Urinary bladder (tissue), 4 donors: ENCODE data around the gene DNM3. TPM values are rescaled to one million over a fixed set of nuclear protein-coding genes. Genes with fewer than 3 reads are reported as not detected.

Experiments
- DNase-seq: peaks from one replicate; pipeline ENCODE4 v3.0.0-alpha.2; 2015; ENCODE audit errors: extremely low spot score
- H3K27ac ChIP-seq: one replicate; pipeline ENCODE4 v1.5.1; 2013; ENCODE audit warnings: low read depth, mild to moderate bottlenecking, moderate library complexity
- H3K36me3 ChIP-seq: one replicate; pipeline ENCODE4 v1.6.1; 2013; ENCODE audit warnings: mild to moderate bottlenecking, moderate library complexity; ENCODE audit not compliant: insufficient read depth
- H3K4me1 ChIP-seq: one replicate; pipeline ENCODE4 v1.6.1; 2013; ENCODE audit warnings: mild to moderate bottlenecking, moderate library complexity; ENCODE audit not compliant: insufficient read depth
- H3K4me3 ChIP-seq: one replicate; pipeline ENCODE4 v1.5.1; 2013; ENCODE audit warnings: low read depth, low read length
- WGBS: extraction: QIAGEN DNeasy Blood & Tissue Kit; methylation state at CpG from one replicate; pipeline ENCODE4 v1.1.7; 2013; 5-methylcytosine and 5-hydroxymethylcytosine counted together
- polyA plus RNA-seq: library from polyadenylated mRNA; stranded (reverse); fragments of 200-250 nt; gene quantifications from one replicate; pipeline ENCODE4 v1.2.3, GENCODE V29; 2013
- total RNA-seq: library from RNA; depleted of rRNA; stranded (reverse); fragments of >200 nt; gene quantifications from one replicate; pipeline ENCODE4 v1.2.3, GENCODE V29; 2014
- donor health status: healthy with polysubstance abuse.
- donor health status: healthy.

DNM3 gene
- total and polyA plus RNA-seq, 2 donors = 3.2 to 11.7 TPM

DNA sequence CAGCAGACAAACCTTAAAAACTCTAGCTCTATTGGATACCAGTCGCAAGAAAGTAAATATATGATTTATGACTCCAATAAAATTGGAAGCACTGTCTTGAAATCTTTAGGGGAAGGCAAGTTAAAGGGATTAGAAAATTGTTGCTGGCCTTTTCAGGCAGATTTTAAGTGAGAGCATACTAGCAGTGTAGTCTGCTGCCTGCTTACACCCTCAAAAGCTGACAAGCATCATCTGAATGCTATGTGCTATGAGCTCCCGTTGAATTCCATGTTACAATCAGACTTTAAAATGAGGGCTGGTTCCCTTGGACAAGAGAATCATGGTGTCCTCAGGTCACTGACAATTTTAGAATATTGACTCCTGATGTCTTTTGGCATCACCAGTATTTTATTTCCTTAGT, 308.0 kb downstream of the DNM3 start:
- no peak overlapping the region for H3K4me3 ChIP-seq
- 47% methylated on average over 2 of the region's 2 CpGs for WGBS
- H3K27ac ChIP-seq = peak overlapping the region; percentile 50
- DNase-seq = no peak
- H3K36me3 ChIP-seq = no peaks in the 10 kb centered on the region
- no peaks in the 10 kb centered on the region for H3K4me1 ChIP-seq

DNA sequence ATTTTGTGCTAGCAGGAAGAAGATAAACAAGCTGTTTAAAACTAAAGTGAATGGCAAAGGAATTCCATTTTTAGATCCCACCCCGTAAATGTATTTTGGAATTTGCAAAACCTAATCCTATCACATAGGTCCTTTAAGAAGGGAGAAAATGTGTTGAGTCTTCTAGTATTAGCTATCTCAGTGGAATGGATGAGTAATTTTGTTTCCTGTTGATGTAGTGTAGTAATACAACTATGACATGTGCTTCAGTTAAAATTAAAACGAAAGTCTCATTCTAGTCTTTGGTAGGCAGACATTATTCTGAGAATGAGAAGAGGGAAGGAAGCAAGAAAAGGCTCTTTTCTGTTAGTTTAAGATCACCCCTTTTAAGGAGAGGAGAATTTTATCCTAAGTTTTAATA, 313.3 kb downstream of the DNM3 start:
- WGBS = 21% methylated on average over 2 of the region's 2 CpGs
- H3K27ac ChIP-seq = no peak overlapping the region
- no peaks in the 10 kb centered on the region for H3K4me1 ChIP-seq
- no peak overlapping the region for H3K4me3 ChIP-seq
- no peak for DNase-seq
- H3K36me3 ChIP-seq = no peaks in the 10 kb centered on the region

DNA sequence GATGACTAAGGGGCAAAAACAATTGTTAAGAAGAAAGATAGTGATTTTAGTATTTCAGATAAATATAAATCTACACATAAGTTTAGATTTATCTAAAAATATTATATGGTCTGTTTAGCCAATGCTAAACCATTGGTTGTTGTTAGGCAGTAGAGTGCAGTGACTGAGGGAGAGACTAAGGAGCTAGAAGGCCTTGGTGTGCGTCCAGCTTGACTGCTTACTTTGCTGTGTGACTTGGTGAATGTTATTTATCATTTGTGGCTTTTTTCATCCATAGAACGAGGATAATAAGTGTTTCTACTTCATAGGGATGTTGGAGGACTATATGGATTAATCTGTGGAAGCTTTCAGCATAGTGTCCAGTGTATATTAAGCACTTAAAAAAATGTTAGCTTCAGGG, 314.5 kb downstream of the DNM3 start:
- DNase-seq = no peak
- no peaks in the 10 kb centered on the region for H3K36me3 ChIP-seq
- WGBS = 62% methylated on average over 2 of the region's 2 CpGs

DNA sequence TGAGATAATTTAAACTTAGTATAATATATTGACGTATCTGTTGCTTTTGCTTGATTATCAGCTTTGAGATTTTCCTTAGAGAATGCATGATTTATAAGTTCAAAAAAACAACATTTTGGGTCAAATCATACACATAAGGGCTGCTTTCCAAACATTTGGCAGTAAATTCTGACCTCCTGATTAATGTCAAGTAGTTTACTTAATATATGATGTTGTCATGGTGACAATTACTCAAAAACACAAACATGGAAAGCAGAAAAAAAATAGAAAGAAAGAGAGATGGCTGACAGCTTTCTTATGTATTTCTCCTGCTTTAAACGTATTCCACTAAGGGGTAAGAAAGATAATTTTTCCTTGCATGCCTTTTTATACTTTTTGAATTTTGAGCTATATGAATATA, 320.9 kb downstream of the DNM3 start:
- H3K27ac ChIP-seq = no peak overlapping the region
- no peak overlapping the region for H3K4me3 ChIP-seq
- H3K36me3 ChIP-seq = no peaks in the 10 kb centered on the region
- DNase-seq = no peak
- 69% methylated on average over 2 of the region's 2 CpGs for WGBS
- H3K4me1 ChIP-seq = no peaks in the 10 kb centered on the region

More for the DNA sequence above, 314.5 kb downstream of the DNM3 start:
- H3K27ac ChIP-seq = no peak overlapping the region
- no peak overlapping the region for H3K4me3 ChIP-seq
- H3K4me1 ChIP-seq = no peaks in the 10 kb centered on the region

DNA sequence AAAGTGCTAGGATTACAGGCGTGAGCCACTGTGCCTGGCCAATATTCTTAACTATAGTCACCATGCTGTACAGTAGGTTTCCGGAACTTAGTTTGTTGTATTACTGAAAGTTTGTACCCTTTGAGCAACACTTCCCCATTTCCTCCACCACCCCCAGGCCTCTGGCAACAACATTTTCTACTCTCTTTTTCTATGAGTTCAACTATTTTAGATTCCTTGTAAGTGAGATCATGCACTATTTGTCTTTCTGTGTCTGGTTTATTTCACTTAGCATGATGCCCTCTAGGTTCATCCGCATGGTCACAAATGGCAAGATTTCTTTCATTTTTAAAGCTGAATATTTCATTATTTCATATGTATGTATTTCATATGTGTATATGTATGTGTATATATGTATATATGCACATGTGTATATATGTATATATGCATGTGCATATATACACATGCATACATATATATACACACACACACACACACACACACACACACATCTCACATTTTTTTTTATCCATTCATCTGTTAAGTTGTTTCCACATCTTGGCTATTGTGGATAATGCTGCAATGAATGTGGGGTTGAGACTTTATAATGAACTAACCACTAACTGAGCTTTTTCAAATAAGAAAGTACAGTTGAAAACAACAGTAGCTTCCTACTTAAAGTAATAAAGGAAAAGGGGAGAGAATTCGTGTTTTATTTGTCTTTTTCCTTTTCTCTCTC, 322.4 kb downstream of the DNM3 start:
- WGBS = 92% methylated on average over 4 of the region's 4 CpGs
- no peak for DNase-seq
- Histone ChIP-seq H3K36me3 (no peaks in the 10 kb centered on the region), H3K4me3 (no peak overlapping the region), H3K27ac (no peak overlapping the region), H3K4me1 (no peaks in the 10 kb centered on the region)

DNA sequence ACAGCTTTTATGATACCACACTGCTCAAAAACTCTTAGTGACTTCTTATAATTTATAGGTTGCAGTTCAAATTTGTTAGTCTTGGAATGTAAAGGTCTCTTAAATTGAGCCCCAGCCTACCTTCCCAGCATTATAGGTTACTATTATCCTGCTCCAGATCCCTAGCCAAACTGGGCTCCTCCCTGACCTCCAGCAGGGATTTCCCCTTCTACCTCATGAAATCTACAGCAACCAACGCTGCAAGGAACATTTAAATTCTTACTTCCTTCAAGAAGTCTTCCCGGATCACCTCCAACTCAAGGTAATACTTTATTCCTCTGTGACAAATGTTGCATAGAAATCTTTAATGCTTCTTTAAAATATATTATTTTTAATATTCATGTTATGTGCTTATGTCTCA, 324.1 kb downstream of the DNM3 start:
- no peaks in the 10 kb centered on the region for H3K36me3 ChIP-seq
- no peak for DNase-seq
- no peaks in the 10 kb centered on the region for H3K4me1 ChIP-seq
- H3K27ac ChIP-seq = no peak overlapping the region
- 93% methylated on average over 2 of the region's 2 CpGs for WGBS
- no peak overlapping the region for H3K4me3 ChIP-seq

DNA sequence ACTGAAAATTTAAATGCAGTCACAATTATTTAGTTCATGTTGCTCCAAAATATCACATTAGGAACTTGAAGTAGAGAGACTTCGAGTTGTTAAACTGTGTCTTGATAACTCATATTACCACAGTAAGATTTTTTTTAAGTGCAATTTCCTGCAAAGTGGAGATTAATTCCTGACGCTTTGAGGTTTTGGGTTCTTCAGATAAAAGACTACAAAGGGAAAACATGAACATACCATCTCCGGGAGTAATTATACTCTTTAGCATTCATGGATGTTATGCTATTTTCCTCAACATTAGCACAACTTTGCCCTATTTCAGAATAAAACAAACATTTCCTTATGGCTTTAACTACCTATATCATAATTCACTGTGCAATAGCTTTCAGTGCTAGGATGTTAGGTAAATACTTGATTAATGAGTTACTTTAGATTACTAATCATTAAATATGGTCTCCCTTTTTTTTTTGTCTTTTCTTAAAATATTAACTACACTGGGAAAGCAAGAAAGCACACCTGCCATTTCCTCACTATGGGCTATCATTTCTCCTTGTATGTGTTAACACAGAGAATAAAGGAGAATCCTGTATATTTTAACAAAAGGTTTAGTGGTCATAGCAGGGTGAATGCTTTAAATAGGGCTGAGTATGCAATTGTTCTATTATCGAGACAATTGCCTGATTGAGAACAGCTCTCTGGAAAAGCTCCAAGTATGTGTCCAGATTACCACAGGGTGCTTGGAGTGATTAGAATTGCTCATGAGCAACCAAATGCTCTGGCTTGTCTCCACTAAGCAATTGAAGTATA, 326.7 kb downstream of the DNM3 start:
- WGBS = 61% methylated on average over 4 of the region's 4 CpGs
- H3K27ac ChIP-seq = no peak overlapping the region
- no peaks in the 10 kb centered on the region for H3K4me1 ChIP-seq
- no peaks in the 10 kb centered on the region for H3K36me3 ChIP-seq
- DNase-seq = no peak
- H3K4me3 ChIP-seq = no peak overlapping the region

DNA sequence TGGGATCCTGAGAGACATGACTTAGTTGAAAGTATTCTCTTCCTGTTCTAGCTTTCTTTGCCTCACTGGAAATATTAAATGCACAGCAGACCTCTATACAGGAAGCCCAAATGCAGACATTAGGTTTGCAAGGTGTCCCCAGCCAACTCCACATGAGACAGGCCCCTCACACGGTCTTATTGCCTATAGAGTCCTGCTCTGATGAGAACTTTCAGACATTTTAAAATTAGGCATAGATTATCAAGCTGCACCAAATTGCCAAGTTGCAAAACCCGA, 327.2 kb downstream of the DNM3 start:
- H3K4me3 ChIP-seq = no peak overlapping the region
- WGBS = 91% methylated on average over 2 of the region's 2 CpGs
- H3K27ac ChIP-seq = no peak overlapping the region
- H3K36me3 ChIP-seq = no peaks in the 10 kb centered on the region
- H3K4me1 ChIP-seq = no peaks in the 10 kb centered on the region
- no peak for DNase-seq

DNA sequence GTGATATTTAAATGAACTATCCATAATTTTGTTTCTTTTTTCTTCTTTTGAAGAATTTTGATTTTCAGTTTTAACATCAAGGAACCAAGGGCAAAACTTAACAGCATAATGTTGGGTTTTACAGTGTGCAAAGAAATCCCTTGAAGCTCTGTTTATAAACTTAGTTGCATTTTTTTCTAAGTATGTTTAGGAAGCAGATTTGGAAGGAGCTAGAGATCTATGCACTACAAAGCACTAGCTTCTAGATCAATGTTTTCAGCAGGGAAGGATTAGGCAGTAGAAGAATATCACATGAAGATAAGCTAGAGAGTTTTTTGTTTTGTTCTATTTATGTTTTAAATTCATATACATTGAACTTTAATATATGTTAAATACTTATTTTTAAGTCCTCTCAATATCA, 328.5 kb downstream of the DNM3 start:
- H3K36me3 ChIP-seq = no peaks in the 10 kb centered on the region
- DNase-seq = no peak
- no peak overlapping the region for H3K27ac ChIP-seq
- no peak overlapping the region for H3K4me3 ChIP-seq
- no peaks in the 10 kb centered on the region for H3K4me1 ChIP-seq

DNA sequence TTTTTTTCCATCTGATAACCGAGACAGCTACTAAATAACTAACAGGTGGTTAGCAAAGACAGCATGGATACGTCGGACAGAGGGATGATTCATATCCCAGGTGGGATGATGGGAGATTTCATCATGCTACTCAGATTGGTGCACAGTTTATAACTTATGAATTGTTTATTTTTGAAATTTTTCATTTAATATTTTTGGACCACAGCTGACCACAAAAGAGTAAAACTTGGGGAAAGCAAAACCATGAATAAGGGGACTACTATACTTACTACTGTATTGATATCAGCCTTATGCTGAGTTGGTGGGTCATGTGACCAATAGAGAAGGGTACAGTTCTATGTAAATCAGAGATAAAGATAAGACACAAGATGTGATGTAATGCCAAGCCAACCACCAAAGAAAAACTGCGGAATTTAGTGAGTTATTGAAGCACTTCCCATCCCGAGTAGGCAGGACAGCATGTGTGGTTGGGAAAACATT, 331.1 kb downstream of the DNM3 start:
- no peaks in the 10 kb centered on the region for H3K36me3 ChIP-seq
- H3K4me3 ChIP-seq = no peak overlapping the region
- H3K4me1 ChIP-seq = no peaks in the 10 kb centered on the region
- no peak for DNase-seq
- H3K27ac ChIP-seq = no peak overlapping the region
- WGBS = 83% methylated on average over 5 of the region's 5 CpGs

DNA sequence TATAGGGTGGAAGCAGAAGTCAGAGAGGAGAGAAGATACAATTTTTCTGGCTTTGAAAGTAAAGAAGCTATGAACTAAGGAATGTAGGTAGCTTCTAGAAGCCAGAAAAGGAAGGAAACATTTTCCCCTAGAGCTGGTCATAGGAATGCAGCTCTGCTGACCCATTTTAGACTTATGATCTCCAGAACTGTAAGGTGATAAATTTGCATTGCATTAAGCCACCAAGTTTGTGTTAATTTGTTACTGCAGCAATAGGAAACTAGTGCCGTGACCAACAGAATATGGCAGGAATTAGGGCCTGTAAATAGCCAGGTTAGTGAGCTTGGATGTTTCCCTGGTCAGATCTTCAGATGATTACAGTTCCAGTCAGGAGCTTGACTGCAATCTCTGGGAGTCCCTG, 334.9 kb downstream of the DNM3 start:
- H3K36me3 ChIP-seq = no peaks in the 10 kb centered on the region
- no peak for DNase-seq
- H3K4me3 ChIP-seq = no peak overlapping the region
- WGBS = 97% methylated on average over 1 of the region's 1 CpG
- H3K27ac ChIP-seq = no peak overlapping the region
- H3K4me1 ChIP-seq = no peaks in the 10 kb centered on the region

DNA sequence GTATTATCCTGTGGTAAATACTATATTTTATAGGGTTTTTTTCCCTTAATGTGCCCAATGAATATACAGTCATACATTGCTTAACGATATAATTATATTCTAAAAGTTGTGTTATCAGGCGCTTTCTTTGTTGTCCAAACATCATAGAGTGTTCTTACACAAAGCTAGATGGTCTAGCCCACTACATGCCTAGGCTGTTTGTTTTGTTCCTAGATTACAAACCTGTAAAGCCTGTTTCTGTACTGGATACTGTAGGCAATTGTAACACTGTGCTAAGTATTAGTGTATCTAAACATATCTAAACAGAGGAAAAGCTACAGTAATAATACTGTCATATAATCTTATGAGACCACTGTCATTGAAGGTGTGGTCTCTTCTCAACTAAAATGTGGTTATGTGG, 336.6 kb downstream of the DNM3 start:
- H3K36me3 ChIP-seq = no peaks in the 10 kb centered on the region
- no peaks in the 10 kb centered on the region for H3K4me1 ChIP-seq
- no peak for DNase-seq
- H3K4me3 ChIP-seq = no peak overlapping the region
- H3K27ac ChIP-seq = no peak overlapping the region
- 88% methylated on average over 2 of the region's 2 CpGs for WGBS

DNA sequence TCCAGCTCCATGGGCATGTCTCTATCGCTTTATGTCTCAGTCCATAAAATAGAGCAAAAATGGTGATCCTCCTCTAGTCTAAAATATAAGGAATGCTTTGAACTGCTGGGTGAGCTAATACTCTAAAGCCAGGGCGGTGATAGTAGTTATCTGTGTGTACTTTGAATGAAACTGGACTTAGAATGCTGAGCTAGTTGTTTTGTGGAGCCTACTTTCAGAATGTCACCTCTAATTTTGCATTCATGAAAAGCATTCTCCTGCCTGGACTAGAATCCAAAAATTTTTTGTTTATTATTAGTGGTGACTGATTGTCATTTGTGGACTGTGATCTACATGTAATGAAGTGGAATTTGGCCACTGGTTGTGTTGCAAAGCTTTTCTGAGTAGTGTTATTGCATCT, 337.6 kb downstream of the DNM3 start:
- no peak overlapping the region for H3K4me3 ChIP-seq
- no peak for DNase-seq
- no peaks in the 10 kb centered on the region for H3K4me1 ChIP-seq
- no peak overlapping the region for H3K27ac ChIP-seq
- WGBS = 63% methylated on average over 2 of the region's 2 CpGs
- H3K36me3 ChIP-seq = no peaks in the 10 kb centered on the region

DNA sequence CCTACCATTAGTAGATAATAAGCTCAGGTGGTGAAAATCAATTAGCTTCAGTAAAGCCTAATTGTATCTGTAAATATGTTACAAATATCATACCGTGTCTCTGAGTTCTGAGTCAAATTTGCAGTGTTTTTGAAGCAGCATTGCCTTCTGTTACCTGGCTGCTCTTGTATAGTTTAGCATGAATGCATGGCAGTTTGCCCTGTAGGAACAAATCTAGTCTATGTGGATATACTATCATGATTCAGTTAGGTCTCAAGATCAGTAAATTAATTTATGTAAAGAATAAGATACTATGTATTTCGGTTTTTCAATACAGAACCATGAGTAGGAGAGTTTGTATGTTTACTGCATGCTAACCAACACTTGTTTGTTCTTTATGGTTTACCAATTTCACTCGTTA, 338.6 kb downstream of the DNM3 start:
- H3K27ac ChIP-seq = no peak overlapping the region
- DNase-seq = no peak
- WGBS = 60% methylated on average over 3 of the region's 3 CpGs
- no peaks in the 10 kb centered on the region for H3K4me1 ChIP-seq
- H3K4me3 ChIP-seq = no peak overlapping the region
- no peaks in the 10 kb centered on the region for H3K36me3 ChIP-seq
